SKM-1 treated with dmso at 0.1 percent for 144 hours (cell line): Measurements from ENCODE around the gene PKLR.

Experiments used
- DNase-seq: peaks from one replicate; lab custom pipeline; 2025; ENCODE audit not compliant: unreplicated experiment; lab: John Stamatoyannopoulos, UW

Gene PKLR

GRCh38 chr1:155285631-155286044 lies 15.6 kb downstream of the PKLR start:
- no peak for DNase-seq

DNA sequence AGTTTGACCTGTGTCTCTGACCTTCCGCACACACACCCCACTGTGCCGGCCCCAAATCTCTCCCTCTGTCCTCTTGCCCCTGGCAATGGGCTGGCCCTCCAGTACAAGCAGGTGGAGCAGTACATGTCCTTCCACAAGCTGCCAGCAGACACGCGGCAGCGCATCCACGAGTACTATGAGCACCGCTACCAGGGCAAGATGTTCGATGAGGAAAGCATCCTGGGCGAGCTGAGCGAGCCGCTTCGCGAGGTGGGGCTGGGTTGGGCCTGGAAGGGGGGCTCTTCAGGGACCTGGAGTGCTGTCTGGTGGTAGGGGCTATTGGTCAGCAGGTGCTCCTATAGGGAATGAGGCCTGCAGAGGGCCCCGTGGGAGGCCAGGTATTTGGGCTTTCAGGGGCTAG lies 16.2 kb downstream of the PKLR start:
- no peak for DNase-seq

- no peak for DNase-seq
Observed at GRCh38 chr1:155284476-155284875, 16.8 kb downstream of the PKLR start.

GRCh38 chr1:155282488-155283091 lies 18.6 kb downstream of the PKLR start:
- DNase-seq, result no peak

- DNase-seq, result no peak
Observed at GRCh38 chr1:155279268-155279667, 22.0 kb downstream of the PKLR start.

DNA sequence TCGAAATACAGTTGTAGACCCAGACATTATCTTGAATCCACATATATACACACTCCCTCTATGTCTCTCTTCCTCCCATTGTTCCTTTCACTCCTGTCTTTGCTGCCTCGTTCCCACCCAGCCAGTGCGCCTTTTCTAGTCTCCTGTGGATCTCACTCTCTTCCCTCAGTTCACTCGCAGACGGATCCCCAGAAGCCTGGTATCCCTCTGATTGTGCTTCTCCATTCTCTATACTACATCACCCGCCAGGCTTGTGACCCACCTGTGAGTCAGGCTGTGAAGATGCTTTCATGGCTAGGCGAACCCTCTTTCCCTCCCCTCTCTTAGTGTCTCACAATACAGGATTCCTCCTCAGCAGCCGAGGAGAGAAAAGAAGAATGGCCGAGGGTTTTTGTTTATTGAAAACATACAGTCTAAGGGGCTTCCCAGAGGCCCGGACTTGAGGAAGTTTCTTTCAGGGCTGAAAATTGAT lies 22.5 kb downstream of the PKLR start:
- no peak for DNase-seq

GRCh38 chr1:155277902-155278688 lies 23.1 kb downstream of the PKLR start:
- peak; percentile 74 for DNase-seq

- DNase-seq, result peak; percentile 98
Observed at GRCh38 chr1:155277070-155277901, 24.0 kb downstream of the PKLR start, which contains the start of gene HCN3. Gene HCN3, plus strand, starts transcription at chr1:155277463. Its CDS starts 128 bp downstream, at chr1:155277591.

DNA sequence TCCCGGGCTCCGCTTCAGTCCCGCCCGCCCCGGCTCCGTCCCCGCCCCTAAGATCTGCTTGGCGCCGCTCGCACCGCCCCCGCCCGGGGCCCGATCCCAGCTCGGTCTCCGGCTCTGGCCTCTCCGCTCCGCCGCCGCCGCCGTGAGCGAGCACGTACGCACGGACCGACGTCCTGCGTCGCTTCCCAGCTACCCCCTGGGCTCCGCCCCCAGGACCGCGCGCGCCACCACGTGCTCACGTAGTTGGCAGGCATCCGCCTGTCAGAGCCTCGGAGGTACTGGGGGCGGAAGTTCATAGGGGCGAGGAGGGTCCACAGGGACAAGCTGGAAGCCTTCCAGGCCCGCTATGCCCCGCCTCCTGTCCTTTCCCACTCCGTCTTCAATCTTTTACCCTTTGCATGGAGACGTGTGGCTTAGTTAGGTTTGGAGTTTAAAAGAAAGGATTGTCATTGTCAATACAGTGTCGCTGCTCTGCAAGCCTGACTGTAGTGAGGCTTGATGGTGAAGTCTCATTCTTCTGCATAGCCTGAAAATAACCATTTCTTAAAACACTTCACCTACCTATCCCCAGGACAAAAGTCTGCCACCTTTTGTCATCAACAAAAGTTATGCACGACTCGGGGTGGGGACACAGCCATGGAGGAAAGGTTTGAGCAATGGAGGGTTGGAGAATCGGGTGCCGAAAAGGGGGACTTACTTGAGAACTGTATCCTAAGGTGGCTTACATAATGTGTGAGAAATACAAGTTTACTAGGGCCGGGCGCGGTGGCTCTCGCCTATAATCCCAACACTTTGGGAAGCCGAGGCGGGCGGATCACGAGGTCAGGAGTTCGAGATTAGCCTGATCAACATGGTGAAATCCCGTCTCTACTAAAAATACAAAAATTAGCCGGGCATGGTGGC lies 27.6 kb downstream of the PKLR start, which contains the start of gene CLK2:
TSS of gene CLK2 (minus strand) at position 162 of the 903 bp plus-strand sequence. CDS start 2,527 bp downstream, outside the sequence.
- peak; percentile 98 for DNase-seq

DNA sequence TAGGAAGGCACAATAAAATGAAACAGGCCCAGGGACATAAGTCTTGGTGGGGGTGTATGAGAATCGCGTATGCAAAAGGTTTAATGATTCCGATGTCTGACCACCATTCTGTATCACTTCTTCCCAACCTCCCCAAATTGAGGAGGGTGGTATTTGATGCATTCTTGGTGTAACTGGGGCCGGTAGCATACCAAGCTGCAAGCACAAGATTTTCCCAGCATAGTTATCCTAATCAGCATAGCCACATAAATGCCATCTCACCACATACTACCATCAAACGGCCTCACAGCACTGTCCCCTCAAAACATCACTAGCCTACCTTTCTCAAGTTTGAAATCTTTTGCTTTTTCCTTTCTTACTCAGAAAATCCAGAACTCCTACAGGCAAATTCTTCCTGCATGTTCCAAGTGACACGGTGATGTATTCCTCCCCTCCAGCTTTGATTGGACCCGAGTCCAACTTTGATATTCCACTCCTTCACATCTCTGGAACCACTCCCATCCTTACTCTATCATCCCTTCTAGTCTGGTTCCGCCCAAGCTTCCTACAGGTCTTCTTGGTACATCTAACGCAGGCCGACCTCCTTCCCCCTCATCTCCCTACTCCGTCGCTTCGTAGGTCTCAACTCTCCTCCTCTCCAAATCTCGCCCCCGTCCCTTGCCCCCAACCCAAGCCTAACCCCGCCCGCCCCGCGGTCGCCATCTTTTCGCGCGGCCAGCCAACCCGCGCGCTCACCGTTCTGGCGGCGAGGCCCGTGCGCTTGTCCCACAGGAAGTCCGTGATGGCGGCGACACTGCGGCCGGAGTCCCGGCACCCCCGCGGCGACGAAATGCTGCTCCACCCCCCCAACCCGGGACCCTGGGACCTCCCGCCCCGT lies 28.5 kb downstream of the PKLR start:
- no peak for DNase-seq

DNA sequence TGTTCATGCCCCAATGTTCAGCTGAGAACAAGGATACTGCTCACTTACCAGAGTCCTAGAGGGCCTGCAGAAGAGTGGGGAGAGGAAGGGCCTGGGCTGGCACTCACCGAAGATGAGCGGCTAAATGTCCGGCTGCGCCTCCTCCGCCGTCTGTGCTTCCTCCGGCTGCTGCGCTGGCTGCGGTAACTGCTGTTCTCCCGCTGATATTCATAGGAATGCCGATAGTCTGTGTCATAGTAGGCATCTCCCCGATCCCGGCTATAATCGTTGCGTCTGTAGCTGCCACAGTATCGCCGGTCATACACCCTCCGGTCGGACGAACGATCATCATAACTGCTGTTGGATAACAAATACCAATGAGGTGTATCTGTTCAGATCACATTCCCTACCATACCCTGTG lies 31.9 kb downstream of the PKLR start:
- DNase-seq, result no peak

- DNase-seq, result no peak
Observed at GRCh38 chr1:155268630-155269029, 32.6 kb downstream of the PKLR start.

DNA sequence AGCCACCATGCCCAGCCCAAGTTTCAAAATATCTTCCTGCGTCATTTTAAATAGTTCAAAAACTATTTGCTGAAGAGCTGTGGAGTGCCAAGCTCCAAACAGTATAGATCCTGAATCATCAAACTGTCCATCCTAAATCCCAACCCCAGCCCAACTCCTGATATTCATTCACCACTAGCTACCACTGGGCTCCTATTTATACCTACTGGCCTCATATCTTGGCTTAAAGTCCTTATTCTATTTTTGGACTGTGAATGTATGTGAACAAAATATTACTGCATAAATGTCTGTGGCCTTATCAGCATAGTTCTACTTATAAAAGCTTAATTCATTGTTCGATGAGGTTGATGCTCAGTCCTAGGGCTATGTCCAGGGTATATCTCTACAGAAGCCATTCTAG lies 33.9 kb downstream of the PKLR start:
- DNase-seq, result no peak

GRCh38 chr1:155266553-155266952 lies 34.7 kb downstream of the PKLR start:
- DNase-seq, result no peak

GRCh38 chr1:155263067-155263466 lies 38.2 kb downstream of the PKLR start:
- DNase-seq, result no peak

DNA sequence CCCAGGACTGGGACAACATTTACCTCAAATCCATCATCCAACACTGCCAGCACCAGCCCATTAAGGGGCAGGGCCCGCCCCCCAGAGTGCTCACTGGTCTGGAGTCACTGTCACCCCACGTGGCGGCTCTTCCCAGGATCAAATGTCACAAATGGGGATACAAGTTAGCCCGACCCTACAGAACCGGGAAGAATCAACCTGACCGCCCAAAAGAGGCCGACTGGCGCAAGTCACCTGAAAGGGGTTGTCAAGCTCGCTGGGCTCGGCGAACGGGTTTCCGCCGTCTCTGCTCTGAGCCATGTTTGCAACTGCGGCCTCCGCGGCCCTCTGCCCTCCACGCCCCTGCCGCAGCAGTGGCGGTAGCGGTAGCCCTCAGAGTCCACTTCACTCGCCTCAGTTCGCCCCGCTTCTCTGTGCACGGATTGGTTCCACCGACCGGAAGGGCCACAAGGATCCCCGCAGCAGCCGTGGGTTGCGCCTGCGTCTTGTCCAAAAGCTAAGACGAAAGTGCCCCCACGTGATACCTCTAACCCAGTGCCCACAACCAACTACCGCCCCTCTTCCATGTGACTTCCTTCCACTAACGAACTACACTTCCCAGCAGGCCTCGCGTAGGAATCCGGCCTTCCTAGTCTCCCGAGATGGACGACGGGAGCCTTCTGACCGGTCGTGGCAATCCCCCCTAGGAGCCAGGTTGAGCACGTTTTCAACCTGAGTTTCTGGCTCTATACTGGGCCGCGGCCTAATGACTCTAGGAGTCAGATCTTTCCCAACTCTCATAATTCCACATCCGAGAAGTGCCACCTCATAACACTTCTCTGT lies 39.2 kb downstream of the PKLR start, which contains the start of gene SCAMP3:
TSS of gene SCAMP3 (minus strand) at position 509 of the 822 bp plus-strand sequence. CDS start at position 300, 209 bp downstream.
- DNase-seq, result peak; percentile 100

GRCh38 chr1:155261493-155261851 lies 39.8 kb downstream of the PKLR start:
- DNase-seq, result no peak

DNA sequence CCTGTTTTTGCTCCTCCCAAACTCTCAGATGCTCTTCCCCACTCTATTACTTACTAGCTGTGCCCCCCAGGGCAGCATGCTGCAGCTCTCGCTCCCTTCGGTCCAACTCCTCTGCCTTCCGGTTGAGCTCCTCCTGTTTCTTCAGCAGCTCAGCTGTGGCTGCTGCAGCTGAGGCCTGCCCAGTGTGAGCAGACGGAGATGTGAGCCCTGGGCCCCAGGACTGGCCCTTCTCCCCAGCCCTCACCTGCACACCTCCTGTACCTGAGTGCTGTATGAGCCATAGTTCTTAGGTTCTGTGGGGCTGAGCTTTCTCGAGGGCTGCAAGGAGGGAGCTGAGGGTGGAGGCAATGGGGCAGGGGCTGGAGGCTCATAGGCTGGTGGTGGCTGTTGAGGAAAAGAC lies 41.0 kb downstream of the PKLR start:
- no peak for DNase-seq
